Parathyroid adenoma (tissue), 2 donors: Measurements from ENCODE around the gene TRAPPC6A.
A peak's percentile ranks its signal among the peaks of the same experiment; 100 is the strongest.

Source experiments
- H2AFZ ChIP-seq: fragments of 300-600 bp; sonication (generic); one replicate; pipeline ENCODE4 v1.7.0; 2017; ENCODE audit warnings: antibody characterized with exemption, mild to moderate bottlenecking
- H3K27ac ChIP-seq: fragments of 300-600 bp; sonication (generic); one replicate; pipeline ENCODE4 v1.7.0; 2017
- H3K27me3 ChIP-seq: fragments of 300-600 bp; sonication (generic); one replicate; pipeline ENCODE4 v1.7.0; 2017; ENCODE audit warnings: low read length; ENCODE audit not compliant: control insufficient read depth, insufficient read depth
- H3K36me3 ChIP-seq: fragments of 300-600 bp; sonication (generic); one replicate; pipeline ENCODE4 v1.7.0; 2017; ENCODE audit warnings: low read length; ENCODE audit not compliant: control insufficient read depth, insufficient read depth
- H3K4me1 ChIP-seq: fragments of 300-600 bp; sonication (generic); one replicate; pipeline ENCODE4 v1.7.0; 2017; ENCODE audit warnings: control low read depth
- H3K4me2 ChIP-seq: fragments of 300-600 bp; sonication (generic); one replicate; pipeline ENCODE4 v1.7.0; 2017; ENCODE audit warnings: low read length
- H3K4me3 ChIP-seq: fragments of 300-600 bp; sonication (generic); one replicate; pipeline ENCODE4 v1.7.0; 2017; ENCODE audit warnings: low read depth, low read length
- H3K79me2 ChIP-seq: fragments of 300-600 bp; sonication (generic); one replicate; pipeline ENCODE4 v1.7.0; 2017; ENCODE audit warnings: control low read depth
- H3K9ac ChIP-seq: fragments of 300-600 bp; sonication (generic); one replicate; pipeline ENCODE4 v1.7.0; 2017; ENCODE audit warnings: mild to moderate bottlenecking
- H3K9me3 ChIP-seq: fragments of 300-600 bp; sonication (generic); one replicate; pipeline ENCODE4 v1.7.0; 2017; ENCODE audit warnings: low read length; ENCODE audit not compliant: control insufficient read depth
- CTCF ChIP-seq: fragments of 300-600 bp; sonication (generic); IDR thresholded peaks from one replicate; pipeline ENCODE4 v1.7.0; 2017; ENCODE audit warnings: antibody characterized with exemption, mild to moderate bottlenecking
- donor health status: primary hyperparathyroidism.

The TRAPPC6A gene

GRCh38 chr19:45184115-45184514, 6.1 kb upstream of the TRAPPC6A start:
- no peaks in the 10 kb centered on the region for H3K4me1 ChIP-seq
- H3K9me3 ChIP-seq = no peaks in the 10 kb centered on the region
- H3K79me2 ChIP-seq = peaks cover 2% of the 10 kb centered on the region
- H3K4me3 ChIP-seq = no peak overlapping the region
- H2AFZ ChIP-seq = no peak overlapping the region
- no peak overlapping the region for H3K27ac ChIP-seq
- H3K27me3 ChIP-seq = no peaks in the 10 kb centered on the region
- H3K36me3 ChIP-seq = no peaks in the 10 kb centered on the region
- TF ChIP-seq CTCF = no peak
- no peak overlapping the region for H3K9ac ChIP-seq
- no peak overlapping the region for H3K4me2 ChIP-seq

GRCh38 chr19:45182758-45183157, 4.7 kb upstream of the TRAPPC6A start:
- Histone ChIP-seq H3K9me3 (no peaks in the 10 kb centered on the region), H3K9ac (no peak overlapping the region), H3K4me3 (no peak overlapping the region), H3K4me2 (no peak overlapping the region), H3K4me1 (no peaks in the 10 kb centered on the region), H3K27me3 (no peaks in the 10 kb centered on the region), H3K27ac (no peak overlapping the region), H3K36me3 (no peaks in the 10 kb centered on the region), H2AFZ (no peak overlapping the region), H3K79me2 (peaks cover 2% of the 10 kb centered on the region)
- no peak for TF ChIP-seq CTCF

- no peak overlapping the region for H3K27ac ChIP-seq
- H3K27me3 ChIP-seq = no peaks in the 10 kb centered on the region
- no peak overlapping the region for H3K4me2 ChIP-seq
- no peak for TF ChIP-seq CTCF
- no peak overlapping the region for H3K9ac ChIP-seq
- H3K4me1 ChIP-seq = peaks cover 4% of the 10 kb centered on the region
- H3K79me2 ChIP-seq = peaks cover 5% of the 10 kb centered on the region
- no peak overlapping the region for H3K4me3 ChIP-seq
- no peaks in the 10 kb centered on the region for H3K9me3 ChIP-seq
- H2AFZ ChIP-seq = no peak overlapping the region
- no peaks in the 10 kb centered on the region for H3K36me3 ChIP-seq
Measured at GRCh38 chr19:45180936-45181335, 2.9 kb upstream of the TRAPPC6A start.

GRCh38 chr19:45179892-45180370, 1.9 kb upstream of the TRAPPC6A start:
- Histone ChIP-seq H2AFZ (no peak overlapping the region), H3K4me3 (no peak overlapping the region), H3K9me3 (no peaks in the 10 kb centered on the region), H3K27me3 (no peaks in the 10 kb centered on the region), H3K27ac (no peak overlapping the region), H3K36me3 (no peaks in the 10 kb centered on the region), H3K79me2 (peaks cover 5% of the 10 kb centered on the region), H3K4me1 (peaks cover 4% of the 10 kb centered on the region), H3K9ac (no peak overlapping the region), H3K4me2 (peak overlapping the region; percentile 71)
- TF ChIP-seq CTCF = no peak
